Left ventricle myocardium inferior (tissue), 1 donor: Measurements from ENCODE around the gene NOSIP. TPM values are rescaled to one million over a fixed set of nuclear protein-coding genes. Genes with fewer than 3 reads are reported as not detected.

ENCODE experiments used
- DNase-seq: peaks from one replicate; pipeline ENCODE4 v3.0.0-alpha.2; 2020
- H3K27ac ChIP-seq: fragments of 200-600 bp; replicated peaks from 2 replicates; pipeline ENCODE4 v1.8.0; 2021
- H3K27me3 ChIP-seq: fragments of 200-600 bp; 2 replicates; pipeline ENCODE4 v1.8.0; 2021; ENCODE audit warnings: low read depth
- H3K36me3 ChIP-seq: fragments of 200-600 bp; 2 replicates; pipeline ENCODE4 v1.8.0; 2021
- H3K4me1 ChIP-seq: fragments of 200-600 bp; 2 replicates; pipeline ENCODE4 v1.8.0; 2021
- H3K4me3 ChIP-seq: fragments of 200-600 bp; 2 replicates; pipeline ENCODE4 v1.8.0; 2021; ENCODE audit warnings: mild to moderate bottlenecking, moderate library complexity
- H3K9me3 ChIP-seq: fragments of 200-600 bp; replicated peaks from 2 replicates; pipeline ENCODE4 v1.8.0; 2021
- CTCF ChIP-seq: fragments of 200-600 bp; IDR thresholded peaks from 2 replicates; pipeline ENCODE4 v1.8.0; 2021; ENCODE audit warnings: antibody characterized with exemption, mild to moderate bottlenecking, borderline replicate concordance
- intact Hi-C: fragments of 100-400 bp; cut with micrococcal nuclease; formaldehyde crosslinking; loops from one replicate; pipeline ENCODE4 v1.11.0; 2022
- total RNA-seq: library from RNA; stranded (reverse); fragmentation: NEBNext Ultra II Directional; extraction: Animal tissue kit (Norgen Biotek cat#: 25700); gene quantifications from one replicate; pipeline ENCODE4 v1.2.1, GENCODE V29; 2021
- donor health status: DM: no; HTN: yes; CAD: no; lungs with severe emphysema.

NOSIP gene
- total RNA-seq, 1 donor from 2014 or later = 47.3 TPM

- Histone ChIP-seq H3K4me3 (no peak overlapping the region), H3K9me3 (no peaks in the 10 kb centered on the region), H3K36me3 (peaks cover 57% of the 10 kb centered on the region), H3K4me1 (peaks cover 40% of the 10 kb centered on the region), H3K27me3 (no peaks in the 10 kb centered on the region), H3K27ac (peak overlapping the region; percentile 97)
- TF ChIP-seq CTCF = no peak
- no peak for DNase-seq
- intact Hi-C loops = no loop called here
Observed at GRCh38 chr19:49594157-49594992, 14.0 kb upstream of the NOSIP start.

GRCh38 chr19:49593233-49594113, 13.1 kb upstream of the NOSIP start:
- intact Hi-C loops = no loop called here
- H3K9me3 ChIP-seq = no peaks in the 10 kb centered on the region
- TF ChIP-seq CTCF = no peak
- peak overlapping the region; percentile 94 for H3K4me3 ChIP-seq
- peak overlapping the region; percentile 97 for H3K27ac ChIP-seq
- H3K36me3 ChIP-seq = peaks cover 48% of the 10 kb centered on the region
- H3K27me3 ChIP-seq = no peaks in the 10 kb centered on the region
- DNase-seq = peak; percentile 95
- peaks cover 40% of the 10 kb centered on the region for H3K4me1 ChIP-seq

GRCh38 chr19:49592486-49593232, 12.3 kb upstream of the NOSIP start:
- TF ChIP-seq CTCF = no peak
- intact Hi-C loops = no loop called here
- no peak for DNase-seq
- Histone ChIP-seq H3K4me1 (peaks cover 40% of the 10 kb centered on the region), H3K27me3 (no peaks in the 10 kb centered on the region), H3K27ac (peak overlapping the region; percentile 97), H3K36me3 (peaks cover 40% of the 10 kb centered on the region), H3K4me3 (peak overlapping the region; percentile 94), H3K9me3 (no peaks in the 10 kb centered on the region)

GRCh38 chr19:49591731-49592485, 11.6 kb upstream of the NOSIP start:
- Histone ChIP-seq H3K4me1 (peaks cover 40% of the 10 kb centered on the region), H3K27me3 (no peaks in the 10 kb centered on the region)

More at GRCh38 chr19:49591731-49592485, 11.6 kb upstream of the NOSIP start:
- peak; percentile 40 for DNase-seq
- intact Hi-C loops = no loop called here
- Histone ChIP-seq H3K4me3 (peak overlapping the region; percentile 94), H3K36me3 (peaks cover 32% of the 10 kb centered on the region), H3K9me3 (no peaks in the 10 kb centered on the region), H3K27ac (peak overlapping the region; percentile 97)
- TF ChIP-seq CTCF = no peak
